T-cell (primary cell): Measurements from ENCODE around the gene TNFAIP8L1. TPM values are rescaled to one million over a fixed set of nuclear protein-coding genes. Genes with fewer than 3 reads are reported as not detected.

Experiments used
- ATAC-seq, 4 experiments: fragments of 200-7000 bp in 3 of 4; fragments of 150-1000 bp in 1 of 4; cut with Tn5 transposase; replicated peaks in 1 of 4; 1 replicate in 3 of 4; 2 replicates in 1 of 4; pipeline ENCODE4 v1.10.0; 2021; ENCODE audit warnings: moderate library complexity in 3 of 4, mild to moderate bottlenecking in 2 of 4, moderate number of reproducible peaks in 1 of 4
- CTCF ChIA-PET, 2 donors: fragments of 300-600 bp; sonication (Branson Sonifier 250); formaldehyde crosslinking; loops; one replicate each; lab custom pipeline; 2022; ENCODE audit warnings: antibody characterized with exemption in 2 of 2; lab: Charles Lee
- POLR2A ChIA-PET, 2 donors: fragments of 300-600 bp; sonication (Branson Sonifier 250); formaldehyde crosslinking; loops; one replicate each; lab custom pipeline; 2022; ENCODE audit warnings: antibody characterized with exemption in 2 of 2; lab: Charles Lee
- DNase-seq, 35 experiments: peaks; one replicate each; pipeline versions ENCODE4 v3.0.0 to v3.0.0-alpha.2; 2013 to 2023
- H3K27ac ChIP-seq: one replicate; pipeline ENCODE4 v1.5.1; 2013; ENCODE audit warnings: low read length
- H3K27me3 ChIP-seq, 2 experiments: replicated peaks in 1 of 2; 1 replicate in 1 of 2; 2 replicates in 1 of 2; pipeline versions ENCODE4 v1.6.1 to v1.7.0; 2013; ENCODE audit warnings: low read length in 1 of 2, mixed read lengths in 1 of 2; ENCODE audit not compliant: control insufficient read depth in 2 of 2, insufficient read depth in 2 of 2; ENCODE audit errors: extremely low read depth in 1 of 2
- H3K36me3 ChIP-seq, 2 donors: 1 replicate in 1 of 2; 2 replicates in 1 of 2; pipeline versions ENCODE4 v1.6.1 to v1.7.0; 2013; ENCODE audit warnings: low read length in 1 of 2; ENCODE audit not compliant: control insufficient read depth in 2 of 2, insufficient read depth in 1 of 2; ENCODE audit errors: extremely low read depth in 1 of 2
- H3K4me1 ChIP-seq, 2 experiments: 1 replicate in 1 of 2; 2 replicates in 1 of 2; pipeline versions ENCODE4 v1.6.1 to v1.7.0; 2013; ENCODE audit warnings: low read length in 2 of 2, mixed read lengths in 1 of 2; ENCODE audit not compliant: insufficient read depth in 2 of 2, control insufficient read depth in 1 of 2; ENCODE audit errors: extremely low read depth in 1 of 2
- H3K4me3 ChIP-seq, 2 donors: 1 replicate in 1 of 2; 2 replicates in 1 of 2; pipeline versions ENCODE4 v1.5.1 to v1.7.0; 2013; ENCODE audit warnings: mild to moderate bottlenecking in 2 of 2, low read length in 1 of 2, moderate library complexity in 1 of 2; ENCODE audit not compliant: control insufficient read depth in 1 of 2; ENCODE audit errors: extremely low read depth in 1 of 2
- H3K9me3 ChIP-seq: 2 replicates; pipeline ENCODE4 v1.7.0; 2013
- H3K27ac Mint-ChIP-seq, 2 donors: one replicate each; pipeline ENCODE4 v1.8.0; 2020 to 2021; ENCODE audit warnings: mild to moderate bottlenecking in 2 of 2, mixed read lengths in 2 of 2
- H3K27me3 Mint-ChIP-seq, 2 donors: one replicate each; pipeline ENCODE4 v1.8.0; 2021 to 2022; ENCODE audit warnings: mixed read lengths in 2 of 2
- H3K36me3 Mint-ChIP-seq: one replicate; pipeline ENCODE4 v1.8.0; 2021; ENCODE audit warnings: mixed read lengths
- H3K4me1 Mint-ChIP-seq, 3 donors: one replicate each; pipeline ENCODE4 v1.8.0; 2020 to 2022; ENCODE audit warnings: mixed read lengths in 3 of 3, mild to moderate bottlenecking in 1 of 3
- H3K4me3 Mint-ChIP-seq, 3 donors: one replicate each; pipeline ENCODE4 v1.8.0; 2020 to 2022; ENCODE audit warnings: mild to moderate bottlenecking in 3 of 3, mixed read lengths in 3 of 3, moderate library complexity in 3 of 3
- H3K9me3 Mint-ChIP-seq, 3 donors: one replicate each; pipeline ENCODE4 v1.8.0; 2020 to 2022; ENCODE audit warnings: mixed read lengths in 3 of 3
- WGBS: methylation state at CpG from one replicate; pipeline ENCODE4 v1.1.5; 2013; ENCODE audit warnings: missing lambda C conversion rate; ENCODE audit not compliant: insufficient coverage; 5-methylcytosine and 5-hydroxymethylcytosine counted together
- total RNA-seq, 35 experiments: library from RNA in 6 of 35; stranded (reverse) in 6 of 35; fragments of 120-200 nt in 1 of 35; gene quantifications; one replicate each; pipeline versions ENCODE4 v1.2.1 to v1.2.4 and lab custom pipeline; 2013 to 2026

The TNFAIP8L1 gene
- total RNA-seq, 5 donors from 2014 or later (not counting 1 experiment from before 2014, with no cell fraction given), result 10.8 to 23.0 (median 19.5) TPM

GRCh38 chr19:4636151-4636717, 3.1 kb upstream of the TNFAIP8L1 start:
- no peaks in the 10 kb centered on the region for H3K9me3 ChIP-seq
- H3K4me3 ChIP-seq, result peak overlapping the region; percentile 56 to 58
- ChIA-PET CTCF (interaction anchor here (0.6 to 1.2 kb wide), 7 partner anchors 36 to 405 kb away, joined by 3 to 5 read pairs (median 4); partner anchors contain the start of gene FEM1A (in 1 of the 2)), POLR2A (interaction anchor here in 1 of 2 donors (0.5 kb wide), 1 partner anchor 31 kb away, joined by 3 read pairs; no protein-coding TSS in a partner anchor)
- no peaks in the 10 kb centered on the region for H3K36me3 Mint-ChIP-seq
- under 1% methylated on average over 40 of the region's 43 CpGs for WGBS
- DNase-seq (peak; percentile 19 to 84 (median 60)), ATAC-seq (peak; percentile 5 to 28 (median 12))
- peak overlapping the region; percentile 49 to 53 (median 51) for H3K4me3 Mint-ChIP-seq
- H3K36me3 ChIP-seq, result no peaks in the 10 kb centered on the region
- peaks cover 26 to 34% (median 34%) of the 10 kb centered on the region in 3 donors for H3K4me1 Mint-ChIP-seq
- peak overlapping the region in 1 of 2 donors; percentile 39 for H3K27ac Mint-ChIP-seq
- peaks cover 14 to 60% of the 10 kb centered on the region in 2 experiments for H3K4me1 ChIP-seq
- H3K27ac ChIP-seq, result no peak overlapping the region
- peaks cover 0 to 5% of the 10 kb centered on the region in 2 donors for H3K27me3 Mint-ChIP-seq
- H3K9me3 Mint-ChIP-seq, result no peaks in the 10 kb centered on the region
- peaks cover 0 to 9% of the 10 kb centered on the region in 2 experiments for H3K27me3 ChIP-seq

GRCh38 chr19:4636761-4637160, 2.6 kb upstream of the TNFAIP8L1 start:
- peak overlapping the region; percentile 56 to 58 for H3K4me3 ChIP-seq

GRCh38 chr19:4638317-4638716, 999 bp upstream of the TNFAIP8L1 start:
- H3K4me3 ChIP-seq, result peak overlapping the region in 1 of 2 donors; percentile 35
- H3K4me3 Mint-ChIP-seq, result peak overlapping the region in 2 of 3 donors; percentile 77 to 89
- peak in 1 of 35 experiments; percentile 18 for DNase-seq

More at GRCh38 chr19:4636761-4637160, 2.6 kb upstream of the TNFAIP8L1 start:
- H3K27me3 ChIP-seq, result peaks cover 0 to 9% of the 10 kb centered on the region in 2 experiments
- ChIA-PET CTCF (interaction anchor here (0.6 to 1.2 kb wide), 5 partner anchors 37 to 72 kb away, joined by 3 to 4 read pairs (median 4); no protein-coding TSS in a partner anchor), POLR2A (no interaction called here)
- peaks cover 0 to 2% of the 10 kb centered on the region in 2 donors for H3K36me3 ChIP-seq
- no peaks in the 10 kb centered on the region for H3K9me3 ChIP-seq
- Mint-ChIP-seq H3K27ac (peak overlapping the region in 1 of 2 donors; percentile 39), H3K9me3 (no peaks in the 10 kb centered on the region), H3K36me3 (no peaks in the 10 kb centered on the region), H3K4me3 (peak overlapping the region; percentile 9 to 53 (median 49)), H3K4me1 (peaks cover 28 to 40% (median 37%) of the 10 kb centered on the region in 3 donors), H3K27me3 (peaks cover 0 to 5% of the 10 kb centered on the region in 2 donors)
- DNase-seq (no peak), ATAC-seq (no peak)
- WGBS, result 100% methylated on average over 3 of the region's 8 CpGs
- H3K4me1 ChIP-seq, result peaks cover 14 to 64% of the 10 kb centered on the region in 2 experiments
- H3K27ac ChIP-seq, result no peak overlapping the region

GRCh38 chr19:4639531-4640246, 373 bp downstream of the TNFAIP8L1 start:
- 5% methylated on average over 33 of the region's 39 CpGs for WGBS
- Histone ChIP-seq H3K36me3 (peaks cover 0 to 2% of the 10 kb centered on the region in 2 donors), H3K9me3 (no peaks in the 10 kb centered on the region), H3K27ac (peak overlapping the region; percentile 64), H3K4me3 (peak overlapping the region; percentile 92 to 94), H3K27me3 (no peaks in the 10 kb centered on the region), H3K4me1 (peaks cover 14 to 59% of the 10 kb centered on the region in 2 experiments)
- Mint-ChIP-seq H3K27ac (peak overlapping the region; percentile 88), H3K4me1 (peaks cover 27 to 38% (median 36%) of the 10 kb centered on the region in 3 donors), H3K27me3 (no peaks in the 10 kb centered on the region), H3K36me3 (no peaks in the 10 kb centered on the region), H3K9me3 (no peaks in the 10 kb centered on the region), H3K4me3 (peak overlapping the region; percentile 89 to 99 (median 96))
- ChIA-PET POLR2A (interaction anchor here (0.6 kb wide), 2 partner anchors 12 to 1151 kb away, joined by 5 to 7 read pairs; no protein-coding TSS in a partner anchor), CTCF (no interaction called here)
- ATAC-seq (peak in 1 of 4 experiments; percentile 10), DNase-seq (peak in 2 of 35 experiments; percentile 17 to 26)

More at GRCh38 chr19:4638317-4638716, 999 bp upstream of the TNFAIP8L1 start:
- no peaks in the 10 kb centered on the region for H3K9me3 Mint-ChIP-seq
- ATAC-seq, result no peak
- H3K4me1 ChIP-seq, result peaks cover 14 to 63% of the 10 kb centered on the region in 2 experiments
- no peaks in the 10 kb centered on the region for H3K36me3 Mint-ChIP-seq
- CTCF ChIA-PET, result no interaction called here
- no peaks in the 10 kb centered on the region for H3K9me3 ChIP-seq
- peak overlapping the region; percentile 98 to 99 for H3K27ac Mint-ChIP-seq
- H3K36me3 ChIP-seq, result peaks cover 0 to 2% of the 10 kb centered on the region in 2 donors
- POLR2A ChIA-PET, result no interaction called here
- WGBS, result 97% methylated on average over 9 of the region's 11 CpGs
- peaks cover 29 to 39% (median 38%) of the 10 kb centered on the region in 3 donors for H3K4me1 Mint-ChIP-seq
- peaks cover 0 to 5% of the 10 kb centered on the region in 2 experiments for H3K27me3 ChIP-seq
- H3K27ac ChIP-seq, result peak overlapping the region; percentile 90
- H3K27me3 Mint-ChIP-seq, result peaks cover 0 to under 1% of the 10 kb centered on the region in 2 donors

GRCh38 chr19:4640247-4641000, 1.1 kb downstream of the TNFAIP8L1 start:
- DNase-seq (no peak), ATAC-seq (no peak)
- peaks cover 0 to 2% of the 10 kb centered on the region in 2 donors for H3K36me3 ChIP-seq
- WGBS, result 69% methylated on average over 13 of the region's 17 CpGs
- H3K27ac Mint-ChIP-seq, result peak overlapping the region in 1 of 2 donors; percentile 88
- H3K36me3 Mint-ChIP-seq, result no peaks in the 10 kb centered on the region
- CTCF ChIA-PET, result interaction anchor here in 1 of 2 donors (0.6 kb wide), 1 partner anchor 1078 kb away, joined by 6 read pairs; no protein-coding TSS in a partner anchor
- peak overlapping the region; percentile 92 to 94 for H3K4me3 ChIP-seq
- POLR2A ChIA-PET, result interaction anchor here (0.6 kb wide), 3 partner anchors 13 to 1151 kb away, joined by 5 to 8 read pairs (median 7); no protein-coding TSS in a partner anchor
- H3K9me3 Mint-ChIP-seq, result no peaks in the 10 kb centered on the region
- no peaks in the 10 kb centered on the region for H3K27me3 ChIP-seq
- no peaks in the 10 kb centered on the region for H3K27me3 Mint-ChIP-seq
- H3K27ac ChIP-seq, result no peak overlapping the region
- H3K9me3 ChIP-seq, result no peaks in the 10 kb centered on the region
- peak overlapping the region; percentile 89 to 99 (median 96) for H3K4me3 Mint-ChIP-seq
- H3K4me1 ChIP-seq, result peaks cover 14 to 59% of the 10 kb centered on the region in 2 experiments
- peaks cover 27 to 38% (median 36%) of the 10 kb centered on the region in 3 donors for H3K4me1 Mint-ChIP-seq
